Measurements from ENCODE around the gene TADA1. TPM values are rescaled to one million over a fixed set of nuclear protein-coding genes. Genes with fewer than 3 reads are reported as not detected.

TADA1 gene
- total and polyA plus RNA-seq, 4 donors = 9.1 to 21.3 (median 15.0) TPM

- TF ChIP-seq CTCF (IDR thresholded peaks at IDR 0.05; ENCODE audit: low read depth, low read length, missing input control) (no peak), RAD21 (IDR thresholded peaks at IDR 0.05) (no peak)
Observed at GRCh38 chr1:166920561-166921475, 44.8 kb upstream of the TADA1 start (continued).

- H3K27me3 ChIP-seq (ENCODE audit: control insufficient read depth in 4 of 4, insufficient read depth in 4 of 4, low read length in 3 of 4) = peaks cover 0 to 4% (median 1%) of the 10 kb centered on the region in 4 donors
- 87% methylated on average over 2 of the region's 2 CpGs for WGBS
Observed at GRCh38 chr1:166918956-166919316, 42.9 kb upstream of the TADA1 start.

More at GRCh38 chr1:166918956-166919316, 42.9 kb upstream of the TADA1 start:
- TF ChIP-seq JUND (IDR thresholded peaks at IDR 0.05) = no peak
- TF ChIP-seq FOXA2 (IDR thresholded peaks at IDR 0.05) = no peak
- no peak for TF ChIP-seq HNF4A (conservative IDR thresholded peaks at IDR 0.05)
- no peak for TF ChIP-seq YY1 (IDR thresholded peaks at IDR 0.05)
- no peak for TF ChIP-seq EGR1 (IDR thresholded peaks at IDR 0.05; ENCODE audit: low read depth in 2 of 2)
- TF ChIP-seq RAD21 (IDR thresholded peaks at IDR 0.05) = no peak
- no peak for TF ChIP-seq REST (IDR thresholded peaks at IDR 0.05)
- TF ChIP-seq ZBTB33 (IDR thresholded peaks at IDR 0.05) = no peak
- TF ChIP-seq MAX (IDR thresholded peaks at IDR 0.05) = no peak
- TF ChIP-seq HNF4G (IDR thresholded peaks at IDR 0.05) = no peak
- TF ChIP-seq ATF3 (IDR thresholded peaks at IDR 0.05) = no peak
- TF ChIP-seq TAF1 (conservative IDR thresholded peaks at IDR 0.05) = no peak
- TF ChIP-seq FOXA1 (IDR thresholded peaks at IDR 0.05) = no peak
- no peak for TF ChIP-seq SP1 (IDR thresholded peaks at IDR 0.05)
- no peak for TF ChIP-seq GABPA (IDR thresholded peaks at IDR 0.05 in 1 of 2, conservative IDR thresholded peaks at IDR 0.05 in 1 of 2)
- no peak for TF ChIP-seq RXRA (IDR thresholded peaks at IDR 0.05)
- no peak for TF ChIP-seq CTCF (IDR thresholded peaks at IDR 0.05; ENCODE audit: low read depth, low read length, missing input control)
- no peak for TF ChIP-seq NR2F2 (IDR thresholded peaks at IDR 0.05)
- Histone ChIP-seq H3K9me3 (ENCODE audit: control insufficient read depth in 4 of 4, low read length in 3 of 4) (no peaks in the 10 kb centered on the region), H3K9ac (ENCODE audit: low read depth in 1 of 2, low read length in 2 of 2) (no peak overlapping the region), H3K27ac (ENCODE audit: low read depth in 1 of 2, low read length in 2 of 2) (no peak overlapping the region), H3K4me1 (ENCODE audit: control insufficient read depth in 4 of 4, insufficient read depth in 4 of 4, low read length in 3 of 4) (peaks cover 6 to 9% (median 8%) of the 10 kb centered on the region in 4 donors), H3K36me3 (ENCODE audit: control insufficient read depth in 4 of 4, insufficient read depth in 3 of 4, low read depth in 1 of 4, low read length in 3 of 4) (no peaks in the 10 kb centered on the region), H3K4me3 (ENCODE audit: low read depth in 1 of 3, low read length in 3 of 3) (no peak overlapping the region)
- DNase-seq (ENCODE audit: low spot score) = no peak
